ENCODE results near the gene TICAM2.

DNA sequence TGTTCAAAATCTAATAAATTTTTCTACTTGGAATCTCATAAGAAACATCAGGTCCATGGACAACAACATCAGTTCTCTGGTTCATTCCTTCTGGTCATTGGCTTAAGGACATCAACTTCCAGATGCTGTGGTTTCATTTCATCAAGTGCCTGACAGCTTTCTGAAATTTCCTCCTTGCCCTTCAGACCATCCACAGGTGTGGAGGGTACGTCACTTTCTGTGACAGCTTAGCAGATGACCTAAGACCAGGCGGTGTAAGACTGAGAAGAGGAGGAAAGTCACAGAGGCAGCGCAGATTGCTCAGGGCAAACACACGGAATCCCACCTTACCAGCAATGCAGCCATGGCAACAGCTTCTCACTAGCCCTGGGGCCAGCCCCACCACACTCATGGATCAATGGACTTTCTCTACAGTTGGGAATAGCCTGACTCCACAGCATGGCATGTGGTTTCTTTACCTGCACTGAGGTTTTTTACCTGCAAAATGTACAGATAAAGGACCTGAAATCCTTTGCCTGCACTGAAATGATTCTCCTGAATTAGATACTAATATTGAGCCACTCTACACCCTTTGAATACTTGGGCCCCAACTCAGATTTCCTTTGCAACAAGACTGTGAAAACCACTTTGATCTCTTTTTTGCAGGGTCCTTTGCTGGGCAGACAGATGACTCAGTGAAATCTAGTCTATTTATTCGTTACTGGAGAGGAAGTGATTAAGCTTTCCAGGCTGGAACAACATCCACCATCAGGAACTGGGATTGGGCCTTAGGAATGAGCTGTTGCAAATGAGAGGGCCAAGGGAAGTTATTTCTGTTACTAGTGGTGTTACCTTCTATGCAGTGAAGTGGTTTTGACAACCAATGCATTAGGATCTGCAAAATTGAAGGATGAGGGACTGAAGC is 26.9 kb downstream of the TICAM2 start:
- TF ChIP-seq POLR2AphosphoS5 (IDR thresholded peaks at IDR 0.05; ENCODE audit: low read depth, low read length) (no peak), REST (IDR thresholded peaks at IDR 0.05; ENCODE audit: insufficient read depth in 1 of 2, low read depth in 2 of 2, low read length in 2 of 2) (no peak), TAF1 (IDR thresholded peaks at IDR 0.05; ENCODE audit: borderline replicate concordance, insufficient read depth, low read length) (no peak), SIN3A (IDR thresholded peaks at IDR 0.05; ENCODE audit: borderline replicate concordance, insufficient read depth, low read length) (no peak)
